GM21528 (cell line): ENCODE measurements around the gene PPP3R2.
A peak's percentile ranks its signal among the peaks of the same experiment; 100 is the strongest.
"Not testable (repeated sequence)": the region's sequence is repeated elsewhere in the genome, so short reads cannot be mapped to it uniquely, and the experiment has no call there.

Source experiments
- ATAC-seq: cut with Tn5 transposase; IDR thresholded peaks from one replicate; pipeline ENCODE4 v1.9.1; 2021; ENCODE audit warnings: mild to moderate bottlenecking, moderate library complexity; ENCODE audit not compliant: unreplicated experiment, low FRiP score

The PPP3R2 gene

GRCh38 chr9:101590901-101591300 is 3.9 kb downstream of the PPP3R2 start:
- ATAC-seq, result no peak

GRCh38 chr9:101590074-101590473 is 4.7 kb downstream of the PPP3R2 start:
- not testable (repeated sequence) for ATAC-seq

GRCh38 chr9:101587332-101588043 is 7.3 kb downstream of the PPP3R2 start:
- ATAC-seq, result no peak

GRCh38 chr9:101586651-101587050 is 8.1 kb downstream of the PPP3R2 start:
- ATAC-seq, result peak; percentile 81

- no peak for ATAC-seq
These were observed 9.0 kb downstream of the PPP3R2 start for GRCh38 chr9:101585740-101586139.

GRCh38 chr9:101582553-101582952 is 12.2 kb downstream of the PPP3R2 start:
- ATAC-seq, result no peak

- ATAC-seq, result no peak
These were observed 14.8 kb downstream of the PPP3R2 start for GRCh38 chr9:101579711-101580545.

GRCh38 chr9:101578378-101578777 is 16.4 kb downstream of the PPP3R2 start:
- ATAC-seq, result peak; percentile 68

- no peak for ATAC-seq
These were observed 19.9 kb downstream of the PPP3R2 start for GRCh38 chr9:101574731-101575333.

GRCh38 chr9:101572316-101572715 is 22.5 kb downstream of the PPP3R2 start:
- ATAC-seq, result no peak

GRCh38 chr9:101571114-101571513 is 23.7 kb downstream of the PPP3R2 start:
- no peak for ATAC-seq

- ATAC-seq, result no peak
These were observed 24.8 kb downstream of the PPP3R2 start for GRCh38 chr9:101569741-101570501.

- ATAC-seq, result no peak
These were observed 26.9 kb downstream of the PPP3R2 start for GRCh38 chr9:101567725-101568350.

- no peak for ATAC-seq
These were observed 27.7 kb downstream of the PPP3R2 start for GRCh38 chr9:101566904-101567724.

GRCh38 chr9:101564252-101564651 is 30.5 kb downstream of the PPP3R2 start:
- ATAC-seq, result no peak

GRCh38 chr9:101562966-101563365 is 31.8 kb downstream of the PPP3R2 start:
- ATAC-seq, result no peak

- no peak for ATAC-seq
These were observed 33.0 kb downstream of the PPP3R2 start for GRCh38 chr9:101561740-101562139.

- ATAC-seq, result not testable (repeated sequence)
These were observed 45.2 kb downstream of the PPP3R2 start for GRCh38 chr9:101549472-101550098.
